ENCODE results near the gene AVPR2.

AVPR2 gene

GRCh38 chrX:153951683-153952372 lies 47.4 kb downstream of the AVPR2 start:
- Histone ChIP-seq H3K4me2 (ENCODE audit: low read length) (no peak overlapping the region), H2AFZ (ENCODE audit: low read depth, low read length) (no peak overlapping the region), H3K9me3 (ENCODE audit: insufficient read depth, low read length) (no peaks in the 10 kb centered on the region), H4K20me1 (ENCODE audit: insufficient read depth, low read length) (no peaks in the 10 kb centered on the region), H3K27ac (ENCODE audit: low read length) (no peak overlapping the region), H3K4me1 (ENCODE audit: low read length) (peaks cover 11% of the 10 kb centered on the region), H3K79me2 (ENCODE audit: low read length) (peaks cover 8% of the 10 kb centered on the region; the same call in 1 of the 2 replicates), H3K9ac (ENCODE audit: low read length) (no peak overlapping the region), H3K36me3 (replicated peaks; ENCODE audit: low read depth, low read length) (peaks cover 55% of the 10 kb centered on the region), H3K27me3 (ENCODE audit: low read depth, low read length) (no peaks in the 10 kb centered on the region), H3K4me3 (ENCODE audit: low read length) (no peak overlapping the region)
- no peak for TF ChIP-seq EZH2phosphoT487 (IDR thresholded peaks at IDR 0.05; ENCODE audit: low read depth)
- TF ChIP-seq, protein P1, sequence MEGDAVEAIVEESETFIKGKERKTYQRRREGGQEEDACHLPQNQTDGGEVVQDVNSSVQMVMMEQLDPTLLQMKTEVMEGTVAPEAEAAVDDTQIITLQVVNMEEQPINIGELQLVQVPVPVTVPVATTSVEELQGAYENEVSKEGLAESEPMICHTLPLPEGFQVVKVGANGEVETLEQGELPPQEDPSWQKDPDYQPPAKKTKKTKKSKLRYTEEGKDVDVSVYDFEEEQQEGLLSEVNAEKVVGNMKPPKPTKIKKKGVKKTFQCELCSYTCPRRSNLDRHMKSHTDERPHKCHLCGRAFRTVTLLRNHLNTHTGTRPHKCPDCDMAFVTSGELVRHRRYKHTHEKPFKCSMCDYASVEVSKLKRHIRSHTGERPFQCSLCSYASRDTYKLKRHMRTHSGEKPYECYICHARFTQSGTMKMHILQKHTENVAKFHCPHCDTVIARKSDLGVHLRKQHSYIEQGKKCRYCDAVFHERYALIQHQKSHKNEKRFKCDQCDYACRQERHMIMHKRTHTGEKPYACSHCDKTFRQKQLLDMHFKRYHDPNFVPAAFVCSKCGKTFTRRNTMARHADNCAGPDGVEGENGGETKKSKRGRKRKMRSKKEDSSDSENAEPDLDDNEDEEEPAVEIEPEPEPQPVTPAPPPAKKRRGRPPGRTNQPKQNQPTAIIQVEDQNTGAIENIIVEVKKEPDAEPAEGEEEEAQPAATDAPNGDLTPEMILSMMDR (IDR thresholded peaks at IDR 0.05; ENCODE audit: low read depth, low read length): no peak

- no peaks in the 10 kb centered on the region for H4K20me1 ChIP-seq (ENCODE audit: insufficient read depth, low read length)
- no peak overlapping the region for H2AFZ ChIP-seq (ENCODE audit: low read depth, low read length)
- H3K9me3 ChIP-seq (ENCODE audit: insufficient read depth, low read length): no peaks in the 10 kb centered on the region
- peaks cover 55% of the 10 kb centered on the region for H3K36me3 ChIP-seq (replicated peaks; ENCODE audit: low read depth, low read length)
- no peaks in the 10 kb centered on the region for H3K27me3 ChIP-seq (ENCODE audit: low read depth, low read length)
- TF ChIP-seq, protein P1 (IDR thresholded peaks at IDR 0.05; ENCODE audit: low read depth, low read length): no peak
- TF ChIP-seq EZH2phosphoT487 (IDR thresholded peaks at IDR 0.05; ENCODE audit: low read depth): no peak
- peaks cover 8% of the 10 kb centered on the region for H3K4me1 ChIP-seq (ENCODE audit: low read length)
- no peak overlapping the region for H3K4me2 ChIP-seq (ENCODE audit: low read length)
- peaks cover 8% of the 10 kb centered on the region; the same call in 1 of the 2 replicates for H3K79me2 ChIP-seq (ENCODE audit: low read length)
- H3K4me3 ChIP-seq (ENCODE audit: low read length): no peak overlapping the region
- no peak overlapping the region; the same call in 1 of the 2 replicates for H3K9ac ChIP-seq (ENCODE audit: low read length)
- peak overlapping the region; percentile 77 for H3K27ac ChIP-seq (ENCODE audit: low read length)
Observed at GRCh38 chrX:153952373-153953026, 48.0 kb downstream of the AVPR2 start.

GRCh38 chrX:153953342-153953830 lies 48.9 kb downstream of the AVPR2 start:
- peak overlapping the region; percentile 60; the same call in 1 of the 2 replicates for H3K9ac ChIP-seq (ENCODE audit: low read length)
- H3K36me3 ChIP-seq (replicated peaks; ENCODE audit: low read depth, low read length): peaks cover 55% of the 10 kb centered on the region
- no peak overlapping the region for H3K4me3 ChIP-seq (ENCODE audit: low read length)
- peaks cover 8% of the 10 kb centered on the region; the same call in 1 of the 2 replicates for H3K79me2 ChIP-seq (ENCODE audit: low read length)
- no peak overlapping the region for H2AFZ ChIP-seq (ENCODE audit: low read depth, low read length)
- H3K27me3 ChIP-seq (ENCODE audit: low read depth, low read length): no peaks in the 10 kb centered on the region
- H4K20me1 ChIP-seq (ENCODE audit: insufficient read depth, low read length): no peaks in the 10 kb centered on the region
- no peak for TF ChIP-seq EZH2phosphoT487 (IDR thresholded peaks at IDR 0.05; ENCODE audit: low read depth)
- TF ChIP-seq, protein P1 (IDR thresholded peaks at IDR 0.05; ENCODE audit: low read depth, low read length): peak; percentile 83
- peak overlapping the region; percentile 77 for H3K27ac ChIP-seq (ENCODE audit: low read length)
- peak overlapping the region; percentile 49 for H3K4me2 ChIP-seq (ENCODE audit: low read length)
- H3K9me3 ChIP-seq (ENCODE audit: insufficient read depth, low read length): no peaks in the 10 kb centered on the region
- peaks cover 8% of the 10 kb centered on the region for H3K4me1 ChIP-seq (ENCODE audit: low read length)

- Histone ChIP-seq H3K9me3 (ENCODE audit: insufficient read depth, low read length) (no peaks in the 10 kb centered on the region), H3K4me2 (ENCODE audit: low read length) (no peak overlapping the region), H2AFZ (ENCODE audit: low read depth, low read length) (no peak overlapping the region), H3K36me3 (replicated peaks; ENCODE audit: low read depth, low read length) (peaks cover 55% of the 10 kb centered on the region), H3K4me3 (ENCODE audit: low read length) (no peak overlapping the region), H3K79me2 (ENCODE audit: low read length) (peaks cover 8% of the 10 kb centered on the region; the same call in 1 of the 2 replicates), H3K9ac (ENCODE audit: low read length) (no peak overlapping the region), H3K4me1 (ENCODE audit: low read length) (peaks cover 8% of the 10 kb centered on the region), H3K27me3 (ENCODE audit: low read depth, low read length) (no peaks in the 10 kb centered on the region), H4K20me1 (ENCODE audit: insufficient read depth, low read length) (no peaks in the 10 kb centered on the region), H3K27ac (ENCODE audit: low read length) (no peak overlapping the region)
- TF ChIP-seq EZH2phosphoT487 (IDR thresholded peaks at IDR 0.05; ENCODE audit: low read depth): no peak
- TF ChIP-seq, protein P1 (IDR thresholded peaks at IDR 0.05; ENCODE audit: low read depth, low read length): no peak
Observed at GRCh38 chrX:153953892-153954557, 49.6 kb downstream of the AVPR2 start.
